Raji (cell line): Measurements from ENCODE around the gene PAM16.
A peak's percentile ranks its signal among the peaks of the same experiment; 100 is the strongest.

Source experiments
- POLR2A ChIP-seq: IDR thresholded peaks from 2 replicates; pipeline ENCODE4 v1.6.1; 2011; ENCODE audit warnings: low read depth, low read length, control low read depth; ENCODE audit not compliant: insufficient read depth

PAM16 gene

GRCh38 chr16:4315186-4316107, 35.7 kb downstream of the PAM16 start, which contains the start of gene GLIS2:
Gene GLIS2 (plus strand): TSS chr16:4316067. CDS start chr16:4332281, 16,214 bp downstream.
- TF ChIP-seq POLR2A = no peak

DNA sequence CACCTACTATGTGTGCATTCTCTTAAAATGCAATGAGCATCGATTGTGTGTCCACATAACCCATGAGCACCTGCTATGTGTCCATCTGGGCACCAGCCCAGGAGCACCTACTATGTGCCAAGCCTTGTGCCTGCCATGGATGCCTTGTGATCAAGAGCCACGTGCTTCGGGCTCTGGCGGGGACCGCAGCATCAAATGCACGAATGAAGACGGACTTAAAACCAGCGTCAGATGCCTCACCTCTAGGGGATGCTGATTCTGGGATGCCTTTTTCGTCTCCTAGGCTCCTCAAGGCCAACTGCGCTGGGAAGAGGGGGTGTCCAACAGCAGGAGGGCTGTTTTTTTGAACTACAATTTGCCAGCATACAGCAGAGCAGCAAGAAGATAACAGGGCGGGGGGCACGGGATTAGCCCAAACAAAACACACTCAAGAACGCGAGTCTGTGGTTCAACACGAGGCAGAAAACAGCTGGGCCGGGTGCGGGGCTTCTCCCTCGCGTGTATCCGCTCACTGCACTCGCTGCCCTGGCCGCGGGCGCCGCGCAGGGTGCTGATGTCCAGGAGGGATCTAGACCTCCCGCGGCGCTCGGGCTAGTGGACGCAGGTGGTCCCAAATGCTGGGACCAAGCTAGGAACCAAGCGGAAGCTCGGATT, 36.5 kb downstream of the PAM16 start:
- TF ChIP-seq POLR2A = no peak

GRCh38 chr16:4313563-4314531, 37.3 kb downstream of the PAM16 start:
- TF ChIP-seq POLR2A = no peak

DNA sequence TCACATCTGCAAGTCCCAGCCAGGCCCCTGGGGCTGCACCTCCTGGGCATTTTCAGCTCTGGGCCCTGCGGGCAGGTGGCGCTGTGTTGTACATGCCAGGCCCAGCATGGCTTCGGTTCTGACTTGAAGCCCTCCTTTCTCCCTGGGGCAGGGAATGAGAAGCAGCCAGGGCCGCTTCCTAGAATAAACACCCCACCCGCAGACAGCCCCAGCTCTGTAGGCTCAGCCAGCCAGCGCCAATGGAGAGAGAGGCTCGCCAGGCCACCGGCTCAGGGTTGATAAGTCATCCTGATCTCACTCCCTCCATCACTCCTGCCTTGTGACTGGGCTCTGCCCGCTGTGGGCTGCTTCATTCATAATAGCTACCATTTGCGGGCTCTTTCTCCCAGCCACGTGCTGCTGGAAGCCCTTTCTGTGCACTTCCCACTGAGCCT, 41.3 kb downstream of the PAM16 start:
- TF ChIP-seq POLR2A = no peak

DNA sequence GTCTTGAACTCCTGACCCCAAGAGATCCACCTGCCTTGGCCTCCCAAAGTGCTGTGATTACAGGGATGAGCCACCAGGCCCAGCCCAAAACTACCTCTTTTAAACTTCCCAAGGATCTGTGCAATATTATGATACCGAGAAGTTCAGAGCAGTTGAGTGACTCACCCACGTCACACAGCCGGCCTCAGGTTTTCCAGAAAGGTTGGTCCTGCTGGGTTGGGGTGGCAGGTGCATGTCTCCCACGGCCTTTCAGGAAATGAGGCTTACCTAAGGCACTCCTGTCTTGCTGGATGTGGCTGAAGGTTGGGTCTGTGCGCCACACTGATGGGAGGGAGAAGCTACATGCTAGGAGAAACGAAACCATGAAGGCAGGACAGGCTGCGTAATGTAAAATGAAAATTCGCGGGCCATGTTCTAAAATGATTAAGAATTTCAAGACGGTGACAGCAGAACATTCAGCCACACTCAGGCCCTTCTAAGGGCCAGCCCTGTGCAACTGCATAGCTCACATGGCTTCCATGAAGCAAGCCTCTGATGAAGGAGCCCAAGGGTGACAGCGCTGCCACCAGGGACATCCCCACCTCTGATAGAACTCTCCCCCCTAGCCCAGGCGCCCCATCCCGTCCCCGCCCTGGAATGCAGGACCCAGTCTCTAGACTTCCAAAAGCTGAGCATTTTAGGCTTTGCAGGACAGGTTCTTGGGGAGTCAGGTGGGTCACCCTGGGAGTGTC, 41.9 kb downstream of the PAM16 start:
- TF ChIP-seq POLR2A = no peak

GRCh38 chr16:4307215-4308037, 43.7 kb downstream of the PAM16 start:
- TF ChIP-seq POLR2A = peak; percentile 74

GRCh38 chr16:4306470-4307214, 44.5 kb downstream of the PAM16 start:
- peak; percentile 72 for TF ChIP-seq POLR2A

DNA sequence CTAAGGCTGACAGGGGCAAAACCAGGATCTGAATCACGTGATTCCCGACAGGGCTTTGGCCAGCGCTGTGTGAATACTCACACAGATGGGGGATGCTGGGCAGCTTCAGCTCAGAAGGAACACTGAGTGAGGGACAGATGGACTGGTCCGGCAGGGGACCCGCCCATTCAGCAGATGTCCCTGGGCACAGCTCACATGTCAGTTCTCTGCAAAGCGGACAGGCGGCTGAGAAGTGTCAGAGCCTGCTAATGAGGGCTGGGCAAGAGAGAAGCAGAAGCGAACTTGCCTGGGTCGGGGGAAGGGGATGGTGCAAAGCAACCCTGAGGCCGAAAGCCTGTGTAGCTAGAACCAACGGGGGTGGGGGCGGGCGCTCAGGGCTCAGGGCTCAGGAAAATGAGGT, 47.1 kb downstream of the PAM16 start:
- no peak for TF ChIP-seq POLR2A

DNA sequence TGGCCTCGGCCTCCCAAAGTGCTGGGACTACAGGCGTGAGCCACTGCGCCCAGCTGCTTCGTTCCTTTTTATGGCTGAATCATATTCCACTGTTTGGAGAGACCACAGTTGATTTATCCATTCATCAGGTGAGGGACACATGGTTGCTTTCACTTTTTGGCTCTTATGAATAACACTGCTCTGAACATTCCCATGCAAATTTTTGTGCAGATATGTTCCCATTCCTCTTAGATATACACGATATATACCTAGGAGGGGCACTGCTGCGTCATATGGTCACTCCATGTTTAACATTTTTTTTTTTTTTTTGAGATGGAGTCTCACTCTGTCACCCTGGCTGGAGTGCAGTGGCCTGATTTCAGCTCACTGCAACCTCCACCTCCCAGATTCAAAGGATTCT, 49.2 kb downstream of the PAM16 start:
- no peak for TF ChIP-seq POLR2A

GRCh38 chr16:4301177-4301576, 49.9 kb downstream of the PAM16 start:
- TF ChIP-seq POLR2A = no peak

DNA sequence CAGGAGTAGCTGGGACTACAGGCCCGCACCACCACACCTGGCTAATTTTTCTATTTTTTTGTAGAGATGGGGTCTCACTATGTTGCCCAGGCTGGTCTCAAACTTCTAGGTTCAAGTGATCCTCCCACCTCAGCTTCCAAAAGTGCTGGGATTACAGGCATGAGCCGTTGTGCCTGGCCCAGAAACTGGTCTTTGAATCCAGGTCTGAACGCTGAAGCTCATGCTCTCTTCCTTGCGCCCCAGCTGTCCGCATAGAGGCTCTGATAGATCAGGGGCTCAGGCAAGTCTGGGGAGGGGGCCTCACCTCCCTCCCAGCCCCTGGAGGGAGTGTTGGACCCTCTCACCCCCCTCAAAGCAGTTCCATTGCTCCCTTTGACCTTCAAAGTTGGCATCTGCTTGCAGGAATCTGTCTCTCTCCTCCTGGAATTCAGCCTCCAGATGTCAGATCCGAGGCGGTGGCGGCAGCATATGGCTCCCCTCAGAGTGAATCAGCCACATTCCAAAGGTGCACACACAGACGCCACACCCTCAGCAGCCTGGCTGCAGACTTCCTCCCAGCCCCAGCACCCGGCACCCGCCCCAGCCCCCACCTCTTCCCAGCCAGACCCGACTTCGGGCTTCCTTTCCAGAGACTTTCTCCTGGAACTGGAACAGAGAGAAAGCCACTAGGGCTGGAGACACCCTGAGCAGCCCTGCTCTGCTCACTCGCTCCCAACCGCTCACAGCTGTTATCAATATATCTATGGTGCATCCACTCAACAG, 52.2 kb downstream of the PAM16 start:
- TF ChIP-seq POLR2A = no peak

DNA sequence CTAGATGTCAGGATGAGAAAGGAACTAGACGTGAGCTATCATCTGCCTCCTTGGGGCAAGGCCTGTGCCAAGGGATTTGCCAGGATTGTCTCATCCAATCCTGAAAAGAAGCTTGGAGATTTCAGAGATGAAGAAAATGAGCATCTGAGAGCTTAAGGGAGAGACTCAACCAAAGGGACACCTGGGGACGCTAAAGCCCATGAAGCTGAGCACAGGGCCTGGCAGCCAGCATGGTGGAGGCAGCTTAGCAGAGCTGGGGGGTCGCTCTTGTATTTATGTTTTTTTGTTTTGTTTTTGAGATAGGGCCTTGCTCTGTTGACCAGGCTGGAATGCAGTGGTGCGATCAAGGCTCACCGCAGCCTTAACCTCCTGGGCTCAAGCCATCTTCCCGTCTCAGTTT, 53.6 kb downstream of the PAM16 start:
- no peak; the same call in 1 of the 2 replicates for TF ChIP-seq POLR2A

- TF ChIP-seq POLR2A = no peak
These were observed 55.5 kb downstream of the PAM16 start for GRCh38 chr16:4295581-4295980.
